NCI-H526 treated with DMSO at 0.1 percent for 48 hours (cell line): ENCODE data around the gene TNF.
"Not testable (repeated sequence)": the region's sequence is repeated elsewhere in the genome, so short reads cannot be mapped to it uniquely, and the experiment has no call there.

Experiments used
- DNase-seq: peaks from one replicate; lab custom pipeline; 2025; lab: John Stamatoyannopoulos, UW

Gene TNF

DNA sequence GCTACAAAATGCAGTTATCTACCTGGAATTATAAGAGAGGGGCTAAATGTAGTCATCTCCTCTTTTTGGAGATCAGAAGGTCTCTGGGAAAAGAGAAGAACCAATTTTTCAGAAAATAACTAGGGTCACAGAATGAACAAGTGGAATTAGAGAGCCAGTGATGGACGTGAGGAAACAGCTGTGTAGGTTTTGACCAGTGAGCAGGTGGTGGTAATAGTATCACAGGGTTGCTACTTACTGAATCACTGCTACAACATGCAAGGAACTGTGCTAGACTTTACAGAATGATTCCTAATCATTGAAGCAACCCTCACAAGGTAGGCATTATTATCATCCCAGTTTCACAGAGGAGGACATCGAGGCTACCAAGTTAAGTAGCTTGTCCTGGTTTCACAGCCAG is 30.7 kb upstream of the TNF start:
- no peak for DNase-seq

DNA sequence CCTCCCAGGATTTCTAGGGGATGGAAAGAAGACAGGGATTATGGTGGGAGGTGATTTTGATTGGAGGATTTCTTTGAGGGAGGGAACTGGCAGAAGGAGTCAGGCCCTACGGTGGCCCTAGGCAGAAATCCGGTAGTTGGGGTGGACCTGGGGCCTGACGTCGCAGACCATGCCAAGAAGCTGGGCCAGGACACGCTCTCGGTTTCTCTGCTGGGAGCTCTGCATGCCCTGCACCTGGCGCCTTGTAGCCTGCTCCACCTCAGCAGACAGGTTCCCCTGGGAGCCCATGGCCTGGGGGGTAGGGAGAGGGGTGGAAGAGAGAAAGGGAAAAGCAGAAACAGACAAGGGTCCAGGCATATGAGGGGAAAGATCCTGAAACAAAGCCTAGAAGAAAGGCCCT is 30.1 kb upstream of the TNF start:
- no peak for DNase-seq

DNA sequence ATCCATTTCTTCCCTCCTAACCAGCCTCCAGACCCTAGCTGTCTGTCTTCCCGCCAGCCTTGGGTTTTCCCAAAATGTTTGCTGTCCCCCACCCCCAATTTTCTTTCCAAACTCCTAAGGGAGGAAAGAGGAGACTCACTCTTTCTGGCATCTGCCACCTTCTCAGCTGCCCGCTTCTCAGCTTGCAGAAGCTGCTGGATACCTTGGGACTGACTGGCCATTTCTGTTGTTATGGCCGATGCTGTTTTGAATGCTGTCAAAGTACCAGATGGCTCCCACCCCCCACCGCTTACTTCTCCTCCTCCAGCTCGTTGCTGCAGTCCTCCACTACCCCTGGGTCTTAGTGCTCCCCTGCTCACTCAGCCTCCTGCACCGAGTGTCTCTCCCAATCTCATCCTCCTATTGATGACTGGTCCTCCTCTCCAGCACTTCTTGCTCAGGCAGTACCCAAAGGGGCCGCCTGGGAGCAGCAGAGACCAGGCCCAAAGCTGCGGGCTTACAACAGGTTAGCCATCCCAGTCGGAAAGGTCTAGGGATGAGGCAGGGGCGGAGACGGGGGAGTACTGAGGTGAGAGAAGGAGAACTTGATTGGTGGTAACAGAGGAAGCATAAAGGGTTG is 28.9 kb upstream of the TNF start, which contains the start of gene ATP6V1G2:
Gene ATP6V1G2 (minus strand): TSS at position 270 of the 619 bp plus-strand sequence. CDS start 49 bp downstream, at position 221.
- DNase-seq: peak; percentile 95

GRCh38 chr6:31546958-31547726 is 28.2 kb upstream of the TNF start, which contains the start of gene NFKBIL1:
Gene NFKBIL1 (plus strand): TSS chr6:31547608. CDS start chr6:31547695, 87 bp downstream.
- DNase-seq: peak; percentile 94

GRCh38 chr6:31547727-31548543 is 27.4 kb upstream of the TNF start:
- no peak for DNase-seq

DNA sequence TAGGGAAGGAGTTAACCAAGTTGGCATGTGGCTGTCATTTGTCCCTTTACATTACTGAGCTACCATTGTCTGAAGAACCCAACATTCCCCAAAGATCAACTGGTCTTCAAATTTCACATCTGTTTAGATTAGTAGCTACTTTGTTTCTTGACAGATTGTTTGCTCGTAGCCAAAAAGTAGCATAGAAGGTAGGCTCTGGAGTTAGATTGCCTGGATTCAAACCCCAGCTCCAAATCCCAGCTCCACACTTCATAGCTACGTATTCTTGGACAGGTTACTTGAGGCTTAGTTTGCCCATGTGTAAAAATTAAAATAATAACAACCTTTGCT is 26.9 kb upstream of the TNF start:
- no peak for DNase-seq

- DNase-seq: not testable (repeated sequence)
These were observed 24.0 kb upstream of the TNF start for GRCh38 chr6:31551371-31551770.

DNA sequence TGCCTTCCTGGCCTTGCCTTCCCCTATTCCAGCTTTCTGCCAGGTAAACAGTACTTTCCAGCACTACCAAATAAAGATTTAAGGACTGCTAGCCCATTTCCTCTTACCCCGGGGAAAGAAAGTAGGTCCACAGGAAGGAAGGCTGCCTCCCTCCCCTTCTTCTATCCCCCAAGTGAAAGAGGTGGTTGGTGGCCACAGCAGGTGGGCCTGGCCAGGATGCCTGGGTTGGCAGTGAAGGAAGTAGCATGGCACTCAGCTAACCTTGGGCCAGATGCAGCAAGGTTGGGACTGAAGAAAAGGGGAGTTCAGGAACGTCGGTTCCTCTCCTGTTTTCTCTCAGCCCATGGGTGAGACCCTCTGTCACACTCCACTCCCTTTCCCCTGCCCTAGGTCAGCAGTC is 19.1 kb upstream of the TNF start:
- no peak for DNase-seq

- no peak for DNase-seq
These were observed 17.7 kb upstream of the TNF start for GRCh38 chr6:31557443-31558317.

GRCh38 chr6:31558318-31558625 is 17.1 kb upstream of the TNF start:
- DNase-seq: no peak

GRCh38 chr6:31558631-31559500 is 16.5 kb upstream of the TNF start:
- no peak for DNase-seq

DNA sequence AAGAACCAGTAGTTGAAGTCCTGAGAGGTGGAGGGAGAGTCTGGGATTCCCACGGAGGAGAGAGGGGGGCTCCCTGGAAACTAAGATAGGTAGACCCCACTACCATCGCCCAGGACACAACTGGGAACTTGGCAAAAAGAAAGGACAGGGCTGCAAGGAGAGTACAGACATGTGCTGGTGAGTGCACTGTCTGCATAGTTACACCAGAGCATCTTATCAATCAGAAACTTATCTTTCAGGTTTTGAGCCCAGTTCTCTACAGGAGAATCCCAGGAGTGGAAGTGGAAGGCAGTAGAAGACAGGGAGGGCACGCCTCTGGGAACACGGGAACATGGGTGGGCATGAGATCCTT is 15.8 kb upstream of the TNF start:
- DNase-seq: no peak

- no peak for DNase-seq
These were observed 15.2 kb upstream of the TNF start for GRCh38 chr6:31559958-31560696.

DNA sequence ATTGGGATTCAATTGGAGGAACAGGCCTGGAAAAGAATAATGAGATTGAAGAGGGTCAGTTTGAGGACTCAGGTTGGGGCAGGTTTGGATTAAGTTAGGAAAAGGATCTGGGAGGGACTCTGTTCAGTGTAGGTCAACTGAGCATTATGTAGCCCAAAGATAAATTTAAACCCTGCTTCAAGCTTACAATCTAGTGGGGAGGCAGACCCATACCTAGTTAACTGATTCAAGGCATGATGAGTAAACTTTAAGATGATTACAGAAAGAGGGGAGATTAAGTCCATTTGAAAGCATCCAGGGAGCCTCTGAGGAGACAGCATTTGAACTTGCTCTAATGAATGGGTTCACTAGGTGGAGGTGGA is 14.7 kb upstream of the TNF start:
- no peak for DNase-seq

- no peak for DNase-seq
These were observed 7.6 kb upstream of the TNF start for GRCh38 chr6:31567531-31568370.

DNA sequence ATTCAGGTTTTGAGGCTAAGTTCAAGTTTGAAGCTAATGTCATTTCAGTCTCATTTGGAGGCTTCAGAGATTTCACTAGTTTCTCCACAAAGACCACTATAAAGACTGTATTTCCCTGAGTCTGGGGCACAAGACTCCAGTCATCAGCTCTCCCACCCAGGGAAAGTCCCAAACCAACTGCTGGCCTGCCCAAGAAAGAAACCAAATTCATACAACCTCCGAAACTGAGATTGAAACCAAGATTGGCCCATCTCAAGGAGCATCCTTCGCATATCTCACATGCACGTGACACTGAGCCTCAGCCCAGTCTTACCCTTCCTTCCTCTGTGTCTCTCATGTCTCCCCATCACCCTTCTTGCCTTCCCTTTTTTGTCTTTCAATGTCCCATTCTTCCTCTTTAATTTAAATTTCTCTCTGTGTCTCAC is 6.8 kb upstream of the TNF start:
- no peak for DNase-seq

GRCh38 chr6:31569861-31570536 is 5.4 kb upstream of the TNF start:
- no peak for DNase-seq

DNA sequence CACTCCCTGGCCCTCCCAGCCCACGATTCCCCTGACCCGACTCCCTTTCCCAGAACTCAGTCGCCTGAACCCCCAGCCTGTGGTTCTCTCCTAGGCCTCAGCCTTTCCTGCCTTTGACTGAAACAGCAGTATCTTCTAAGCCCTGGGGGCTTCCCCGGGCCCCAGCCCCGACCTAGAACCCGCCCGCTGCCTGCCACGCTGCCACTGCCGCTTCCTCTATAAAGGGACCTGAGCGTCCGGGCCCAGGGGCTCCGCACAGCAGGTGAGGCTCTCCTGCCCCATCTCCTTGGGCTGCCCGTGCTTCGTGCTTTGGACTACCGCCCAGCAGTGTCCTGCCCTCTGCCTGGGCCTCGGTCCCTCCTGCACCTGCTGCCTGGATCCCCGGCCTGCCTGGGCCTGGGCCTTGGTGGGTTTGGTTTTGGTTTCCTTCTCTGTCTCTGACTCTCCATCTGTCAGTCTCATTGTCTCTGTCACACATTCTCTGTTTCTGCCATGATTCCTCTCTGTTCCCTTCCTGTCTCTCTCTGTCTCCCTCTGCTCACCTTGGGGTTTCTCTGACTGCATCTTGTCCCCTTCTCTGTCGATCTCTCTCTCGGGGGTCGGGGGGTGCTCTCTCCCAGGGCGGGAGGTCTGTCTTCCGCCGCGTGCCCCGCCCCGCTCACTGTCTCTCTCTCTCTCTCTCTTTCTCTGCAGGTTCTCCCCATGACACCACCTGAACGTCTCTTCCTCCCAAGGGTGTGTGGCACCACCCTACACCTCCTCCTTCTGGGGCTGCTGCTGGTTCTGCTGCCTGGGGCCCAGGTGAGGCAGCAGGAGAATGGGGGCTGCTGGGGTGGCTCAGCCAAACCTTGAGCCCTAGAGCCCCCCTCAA is 3.1 kb upstream of the TNF start, which contains the start of gene LTA:
Gene LTA (plus strand): TSS at position 249 of the 871 bp plus-strand sequence. CDS start 454 bp downstream, at position 703.
- no peak for DNase-seq
